GM23338 (cell line): ENCODE data around the gene ZNF808. TPM values are rescaled to one million over a fixed set of nuclear protein-coding genes. Genes with fewer than 3 reads are reported as not detected.

Experiments used
- ATAC-seq: fragments of 200-7000 bp; cut with Tn5 transposase; 3 replicates; pipeline ENCODE4 v1.9.1; 2020
- DNase-seq: peaks from one replicate; pipeline ENCODE4 v3.0.0-alpha.2; 2015; ENCODE audit warnings: low spot score
- H2AFZ ChIP-seq: fragments of 200-600 bp; sonication (generic); 2 replicates; pipeline ENCODE4 v1.8.0; 2016; ENCODE audit warnings: antibody characterized with exemption, mild to moderate bottlenecking, moderate library complexity
- H3F3A ChIP-seq: fragments of 200-600 bp; sonication (generic); replicated peaks from 2 replicates; pipeline ENCODE4 v1.8.0; 2017; ENCODE audit warnings: antibody characterized with exemption, mixed run types, low read depth
- H3K27ac ChIP-seq: fragments of 200-600 bp; sonication (generic); 2 replicates; pipeline ENCODE4 v1.6.1; 2016; ENCODE audit warnings: low read depth
- H3K27me3 ChIP-seq: fragments of 200-600 bp; sonication (generic); 2 replicates; pipeline ENCODE4 v1.8.0; 2016; ENCODE audit warnings: mild to moderate bottlenecking, mixed run types, moderate library complexity; ENCODE audit not compliant: insufficient read depth
- H3K36me3 ChIP-seq: fragments of 200-600 bp; sonication (generic); 2 replicates; pipeline ENCODE4 v1.8.0; 2016; ENCODE audit warnings: mild to moderate bottlenecking; ENCODE audit not compliant: insufficient read depth
- H3K4me1 ChIP-seq: fragments of 200-600 bp; sonication (generic); 2 replicates; pipeline ENCODE4 v1.8.0; 2016; ENCODE audit warnings: mild to moderate bottlenecking, moderate library complexity; ENCODE audit not compliant: insufficient read depth
- H3K4me2 ChIP-seq: fragments of 200-600 bp; sonication (generic); 2 replicates; pipeline ENCODE4 v1.7.1; 2017; ENCODE audit warnings: mixed run types
- H3K4me3 ChIP-seq: fragments of 200-600 bp; sonication (generic); 2 replicates; pipeline ENCODE4 v1.6.1; 2016; ENCODE audit warnings: mixed run types
- H3K79me2 ChIP-seq: fragments of 200-600 bp; sonication (generic); replicated peaks from 2 replicates; pipeline ENCODE4 v1.8.0; 2017; ENCODE audit warnings: mild to moderate bottlenecking; ENCODE audit not compliant: insufficient read depth
- H3K9me2 ChIP-seq: fragments of 200-600 bp; sonication (generic); 2 replicates; pipeline ENCODE4 v1.8.0; 2017; ENCODE audit not compliant: insufficient read depth
- H4K20me1 ChIP-seq: fragments of 200-600 bp; sonication (generic); replicated peaks from 2 replicates; pipeline ENCODE4 v1.8.0; 2017; ENCODE audit warnings: mild to moderate bottlenecking; ENCODE audit not compliant: insufficient read depth
- H3K27ac Mint-ChIP-seq: 2 replicates; pipeline ENCODE4 v1.8.0; 2020; ENCODE audit warnings: inconsistent platforms, mild to moderate bottlenecking, moderate library complexity, mixed read lengths
- H3K27me3 Mint-ChIP-seq: 3 replicates; pipeline ENCODE4 v1.8.0; 2022; ENCODE audit warnings: low read depth, mild to moderate bottlenecking, moderate library complexity, mixed read lengths, inconsistent platforms; ENCODE audit not compliant: insufficient read depth, poor library complexity
- H3K36me3 Mint-ChIP-seq: 3 replicates; pipeline ENCODE4 v1.8.0; 2021; ENCODE audit warnings: low read depth, mild to moderate bottlenecking, inconsistent platforms, moderate library complexity, mixed read lengths
- H3K4me1 Mint-ChIP-seq: 3 replicates; pipeline ENCODE4 v1.8.0; 2020; ENCODE audit warnings: mild to moderate bottlenecking, inconsistent platforms, mixed read lengths
- H3K4me3 Mint-ChIP-seq: 3 replicates; pipeline ENCODE4 v1.8.0; 2021; ENCODE audit warnings: moderate library complexity, mild to moderate bottlenecking, inconsistent platforms, mixed read lengths
- H3K9me3 Mint-ChIP-seq: 3 replicates; pipeline ENCODE4 v1.8.0; 2020; ENCODE audit warnings: moderate library complexity, mild to moderate bottlenecking, inconsistent platforms, mixed read lengths
- CREB1 ChIP-seq: fragments of 250-450 bp; sonication (Bioruptor Pico); IDR thresholded peaks from 2 replicates; pipeline ENCODE4 v1.5.0; 2020; ENCODE audit warnings: low read depth, mild to moderate bottlenecking, moderate library complexity
- CTCF ChIP-seq, 2 experiments: fragments of 200-600 bp in 1 of 2; sonication (generic) in 1 of 2; conservative IDR thresholded peaks; 2 replicates each; pipeline versions ENCODE4 v1.5.1 to v1.6.1; 2016 to 2017; ENCODE audit warnings: antibody characterized with exemption in 2 of 2, low read depth in 2 of 2, mild to moderate bottlenecking in 2 of 2, moderate library complexity in 1 of 2
- ETS1 ChIP-seq: IDR thresholded peaks from 2 replicates; pipeline ENCODE4 v1.6.1; 2016; ENCODE audit warnings: antibody characterized with exemption
- EZH2 ChIP-seq: fragments of 200-600 bp; sonication (generic); IDR thresholded peaks from one replicate; pipeline ENCODE4 v1.8.0; 2017; ENCODE audit warnings: antibody characterized with exemption, mild to moderate bottlenecking, low read depth; ENCODE audit not compliant: unreplicated experiment
- EZH2phosphoT487 ChIP-seq: fragments of 200-600 bp; sonication (generic); IDR thresholded peaks from one replicate; pipeline ENCODE4 v1.8.1; 2018; ENCODE audit warnings: antibody characterized with exemption; ENCODE audit not compliant: unreplicated experiment
- JUNB ChIP-seq: IDR thresholded peaks from one replicate; pipeline ENCODE4 v1.6.1; 2016; ENCODE audit warnings: antibody characterized with exemption; ENCODE audit not compliant: unreplicated experiment
- NANOG ChIP-seq: IDR thresholded peaks from 2 replicates; pipeline ENCODE4 v1.6.1; 2016; ENCODE audit warnings: antibody characterized with exemption, borderline replicate concordance
- POLR2AphosphoS5 ChIP-seq: IDR thresholded peaks from 2 replicates; pipeline ENCODE4 v1.6.1; 2016; ENCODE audit warnings: antibody characterized with exemption, low read depth
- STAT1 ChIP-seq: IDR thresholded peaks from one replicate; pipeline ENCODE4 v1.6.1; 2016; ENCODE audit warnings: antibody characterized with exemption; ENCODE audit not compliant: unreplicated experiment
- ZNF114 ChIP-seq: fragments of 250-450 bp; sonication (Bioruptor Pico); IDR thresholded peaks from 2 replicates; pipeline ENCODE4 v1.5.0; 2020; ENCODE audit warnings: mild to moderate bottlenecking, moderate library complexity
- ZNF331 ChIP-seq: fragments of 250-450 bp; sonication (Bioruptor Pico); IDR thresholded peaks from 2 replicates; pipeline ENCODE4 v1.5.0; 2020; ENCODE audit warnings: low read depth, mild to moderate bottlenecking, moderate library complexity
- ZNF462 ChIP-seq: fragments of 250-450 bp; sonication (Bioruptor Pico); IDR thresholded peaks from 2 replicates; pipeline ENCODE4 v1.5.0; 2020; ENCODE audit warnings: mild to moderate bottlenecking, moderate library complexity
- polyA plus RNA-seq: library from polyadenylated mRNA; unstranded; fragments of >200 nt; fragmentation: Nextera tagmentation; extraction: Ambion mirVana; gene quantifications from 2 replicates; pipeline ENCODE4 v1.2.1, GENCODE V29; 2016
- total RNA-seq: library from RNA; depleted of rRNA; stranded (reverse); fragments of >200 nt; shearing (Covaris generic); gene quantifications from 2 replicates; pipeline ENCODE4 v1.2.3, GENCODE V29; 2014

ZNF808 gene
- total and polyA plus RNA-seq, 2 experiments from 2014 or later: 10.5 to 32.1 TPM

GRCh38 chr19:52602941-52603340 is 75.5 kb downstream of the ZNF808 start:
- peaks cover under 1% of the 10 kb centered on the region; the same call in 1 of the 3 replicates for H3K9me3 Mint-ChIP-seq
- H3K4me1 Mint-ChIP-seq: peaks cover 15% of the 10 kb centered on the region
- Histone ChIP-seq H3K4me3 (no peak overlapping the region), H3F3A (0 out of 2 replicates have a peak, but pooled peaks cover 3% of the 10 kb centered on the region), H2AFZ (no peak overlapping the region), H3K79me2 (peaks cover 9% of the 10 kb centered on the region; the same call in 1 of the 2 replicates), H3K36me3 (no peaks in the 10 kb centered on the region), H3K27ac (no peak overlapping the region), H3K27me3 (peaks cover 10% of the 10 kb centered on the region; the same call in 1 of the 2 replicates), H3K4me2 (no peak overlapping the region), H4K20me1 (no peaks in the 10 kb centered on the region; the same call in 1 of the 2 replicates), H3K9me2 (no peaks in the 10 kb centered on the region), H3K4me1 (peaks cover 25% of the 10 kb centered on the region)
- no peak overlapping the region for H3K27ac Mint-ChIP-seq
- peaks cover 13% of the 10 kb centered on the region for H3K36me3 Mint-ChIP-seq
- H3K4me3 Mint-ChIP-seq: no peak overlapping the region
- TF ChIP-seq CREB1 (CRISPR knock-in tag) (no peak), STAT1 (no peak), JUNB (no peak), NANOG (no peak), ZNF114 (CRISPR knock-in tag) (no peak), ETS1 (no peak), EZH2 (no peak), EZH2phosphoT487 (no peak), CTCF (conservative IDR thresholded peaks at IDR 0.05; ENCODE audit: low read depth in 2 of 2) (no peak), POLR2AphosphoS5 (no peak)
- DNase-seq: no peak
- H3K27me3 Mint-ChIP-seq: peaks cover 13% of the 10 kb centered on the region
- ATAC-seq: no peak

- Mint-ChIP-seq H3K9me3 (no peaks in the 10 kb centered on the region), H3K4me3 (no peak overlapping the region), H3K27ac (no peak overlapping the region), H3K36me3 (peaks cover 13% of the 10 kb centered on the region; the same call in 2 of the 3 replicates), H3K4me1 (peaks cover 15% of the 10 kb centered on the region), H3K27me3 (peaks cover 13% of the 10 kb centered on the region)
- H3K36me3 ChIP-seq: no peaks in the 10 kb centered on the region
- H3K4me2 ChIP-seq: no peak overlapping the region
- DNase-seq (no peak), ATAC-seq (no peak)
- peaks cover 25% of the 10 kb centered on the region for H3K4me1 ChIP-seq
- H3F3A ChIP-seq: 0 out of 2 replicates have a peak, but pooled peaks cover 3% of the 10 kb centered on the region
- H3K79me2 ChIP-seq: peaks cover 12% of the 10 kb centered on the region; the same call in 1 of the 2 replicates
- H3K27ac ChIP-seq: no peak overlapping the region
- H3K9me2 ChIP-seq: no peaks in the 10 kb centered on the region
- no peak overlapping the region for H3K4me3 ChIP-seq
- H3K27me3 ChIP-seq: peaks cover 10% of the 10 kb centered on the region; the same call in 1 of the 2 replicates
- peaks cover 3% of the 10 kb centered on the region; the same call in 1 of the 2 replicates for H4K20me1 ChIP-seq
- no peak overlapping the region for H2AFZ ChIP-seq
- TF ChIP-seq STAT1: no peak
- no peak for TF ChIP-seq EZH2
- TF ChIP-seq JUNB: no peak
- no peak for TF ChIP-seq ZNF462 (CRISPR knock-in tag)
- TF ChIP-seq NANOG: no peak
- no peak for TF ChIP-seq ZNF331
Observed at GRCh38 chr19:52603558-52604207, 76.2 kb downstream of the ZNF808 start.
